Activated T-cell treated with anti-CD3 and anti-CD28 coated beads, Interleukin-2, amount 50 U/mL, for 4 hours (primary cell): ENCODE measurements around the gene TACO1. TPM values are rescaled to one million over a fixed set of nuclear protein-coding genes. Genes with fewer than 3 reads are reported as not detected.

Experiments used
- ATAC-seq, 2 donors: fragments of 200-7000 bp; cut with Tn5 transposase; one replicate each; pipeline ENCODE4 v1.10.0; 2021
- DNase-seq: peaks from one replicate; pipeline ENCODE4 v3.0.0-alpha.2; 2020
- H3K27me3 Mint-ChIP-seq: one replicate; pipeline ENCODE4 v1.8.0; 2021; ENCODE audit warnings: low read depth, mixed read lengths
- H3K36me3 Mint-ChIP-seq: one replicate; pipeline ENCODE4 v1.8.0; 2022; ENCODE audit warnings: mixed read lengths; ENCODE audit not compliant: insufficient read depth
- H3K4me1 Mint-ChIP-seq: one replicate; pipeline ENCODE4 v1.8.0; 2021; ENCODE audit warnings: low read depth, mixed read lengths
- H3K4me3 Mint-ChIP-seq: one replicate; pipeline ENCODE4 v1.8.0; 2021; ENCODE audit warnings: mild to moderate bottlenecking, moderate library complexity, mixed read lengths
- H3K9me3 Mint-ChIP-seq: one replicate; pipeline ENCODE4 v1.8.0; 2021; ENCODE audit warnings: mixed read lengths
- total RNA-seq, 3 donors: library from RNA; stranded (reverse); gene quantifications; one replicate each; pipeline ENCODE4 v1.2.1, GENCODE V29; 2021

TACO1 gene
- total RNA-seq = 10 to 100 TPM; 38.9 to 47.0 (median 40.7) TPM

DNA sequence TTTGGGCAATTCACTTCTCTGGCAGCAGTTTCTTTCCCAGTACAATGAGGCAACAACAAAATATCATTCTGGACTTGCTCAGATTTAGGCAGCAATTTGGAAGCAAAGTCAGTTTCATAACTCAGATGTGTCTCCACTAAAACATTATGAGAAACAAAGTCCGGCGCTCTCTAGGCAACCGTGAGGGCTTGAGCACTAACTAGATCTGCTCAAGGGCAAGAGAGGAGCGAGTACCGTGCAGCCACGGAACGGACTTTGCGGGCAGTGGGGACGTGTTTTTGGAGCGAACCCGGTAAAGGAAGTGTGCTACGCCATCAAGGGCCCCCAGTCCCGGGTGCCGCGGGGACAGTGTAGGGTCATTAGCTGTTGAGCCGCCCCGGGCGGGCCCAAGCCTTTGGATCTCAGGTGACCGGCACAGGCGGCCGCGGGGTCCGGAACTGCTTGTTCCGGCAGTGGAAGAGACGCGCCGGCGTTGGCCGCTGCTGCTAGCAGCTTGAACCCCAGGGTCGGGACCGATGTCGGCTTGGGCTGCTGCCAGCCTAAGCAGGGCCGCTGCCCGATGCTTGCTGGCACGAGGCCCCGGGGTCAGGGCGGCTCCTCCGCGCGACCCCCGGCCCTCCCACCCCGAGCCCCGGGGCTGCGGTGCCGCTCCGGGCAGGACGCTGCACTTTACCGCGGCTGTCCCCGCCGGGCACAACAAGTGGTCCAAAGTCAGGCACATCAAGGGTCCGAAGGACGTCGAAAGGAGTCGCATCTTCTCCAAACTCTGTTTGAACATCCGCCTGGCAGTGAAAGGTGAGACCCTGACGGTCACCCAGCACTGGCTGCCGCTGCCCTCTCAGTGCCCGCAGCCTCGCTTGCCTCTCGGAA is at the start of gene TACO1:
Gene TACO1, plus strand, starts transcription at position 327 of the 870 bp plus-strand sequence. Its CDS starts 189 bp downstream, at position 516.
- DNase-seq (peak; percentile 71), ATAC-seq (peak; percentile 91 to 94)
- Mint-ChIP-seq H3K9me3 (no peaks in the 10 kb centered on the region), H3K4me3 (peak within 1 kb of the TSS; percentile 96), H3K4me1 (peaks cover 40% of the 10 kb centered on the region), H3K27me3 (no peaks in the 10 kb centered on the region), H3K36me3 (peaks cover 13% of the 10 kb centered on the region)

DNA sequence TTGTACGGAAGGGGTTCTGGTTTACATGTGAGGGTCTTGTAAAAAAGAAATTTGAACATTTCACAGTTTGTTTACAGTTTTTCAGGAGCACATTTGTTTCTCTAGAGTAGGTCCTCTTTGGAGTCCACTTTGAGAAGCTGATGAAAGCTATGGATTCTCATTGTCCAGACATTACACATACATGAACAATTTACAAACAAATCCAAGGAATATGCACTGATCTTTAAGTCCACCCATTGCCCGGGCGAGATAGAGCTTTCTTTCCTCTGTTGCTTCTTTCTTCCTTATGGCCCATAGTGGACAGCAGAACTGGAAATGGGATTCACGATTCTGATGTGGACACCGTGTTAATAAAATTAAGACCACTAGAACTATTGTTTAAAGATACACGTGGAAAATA is 48.5 kb upstream of the TACO1 start:
- Mint-ChIP-seq H3K27me3 (no peaks in the 10 kb centered on the region), H3K9me3 (no peaks in the 10 kb centered on the region), H3K4me3 (peak overlapping the region; percentile 99), H3K4me1 (peaks cover 54% of the 10 kb centered on the region), H3K36me3 (peaks cover 12% of the 10 kb centered on the region)
- DNase-seq (no peak), ATAC-seq (no peak)

- H3K9me3 Mint-ChIP-seq = no peaks in the 10 kb centered on the region
- DNase-seq (no peak), ATAC-seq (no peak)
- H3K4me1 Mint-ChIP-seq = peaks cover 68% of the 10 kb centered on the region
- H3K36me3 Mint-ChIP-seq = peaks cover 15% of the 10 kb centered on the region
- H3K4me3 Mint-ChIP-seq = no peak overlapping the region
- H3K27me3 Mint-ChIP-seq = no peaks in the 10 kb centered on the region
Measured at GRCh38 chr17:63555500-63556156, 45.1 kb upstream of the TACO1 start.

DNA sequence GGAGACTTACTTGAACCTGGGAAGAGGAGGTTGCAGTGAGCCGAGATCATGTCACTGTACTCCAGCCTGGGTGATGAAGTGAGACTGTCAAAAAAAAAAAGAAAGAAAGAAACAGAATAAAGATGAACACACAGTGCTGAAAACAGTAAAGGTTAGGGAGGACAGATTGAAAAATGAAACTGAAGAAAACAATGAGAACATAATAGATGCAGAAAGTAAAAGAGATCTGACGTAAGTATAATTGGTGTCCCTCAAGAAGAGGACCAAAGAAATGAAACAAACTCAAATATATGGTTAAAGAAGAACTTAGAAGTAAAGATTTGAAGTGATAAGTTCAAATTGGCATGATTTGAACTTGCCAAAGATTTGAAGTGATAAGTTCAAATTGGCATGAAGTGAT is 43.3 kb upstream of the TACO1 start:
- H3K36me3 Mint-ChIP-seq = peaks cover 13% of the 10 kb centered on the region
- no peaks in the 10 kb centered on the region for H3K9me3 Mint-ChIP-seq
- DNase-seq (no peak), ATAC-seq (no peak)
- H3K27me3 Mint-ChIP-seq = no peaks in the 10 kb centered on the region
- H3K4me1 Mint-ChIP-seq = peaks cover 70% of the 10 kb centered on the region
- H3K4me3 Mint-ChIP-seq = no peak overlapping the region

- no peaks in the 10 kb centered on the region for H3K9me3 Mint-ChIP-seq
- peaks cover 11% of the 10 kb centered on the region for H3K36me3 Mint-ChIP-seq
- no peak overlapping the region for H3K4me3 Mint-ChIP-seq
- H3K27me3 Mint-ChIP-seq = no peaks in the 10 kb centered on the region
- no peak for DNase-seq
- peaks cover 66% of the 10 kb centered on the region for H3K4me1 Mint-ChIP-seq
- peak in 1 of 2 donors; percentile 41 for ATAC-seq
Measured at GRCh38 chr17:63558441-63558840, 42.3 kb upstream of the TACO1 start.

DNA sequence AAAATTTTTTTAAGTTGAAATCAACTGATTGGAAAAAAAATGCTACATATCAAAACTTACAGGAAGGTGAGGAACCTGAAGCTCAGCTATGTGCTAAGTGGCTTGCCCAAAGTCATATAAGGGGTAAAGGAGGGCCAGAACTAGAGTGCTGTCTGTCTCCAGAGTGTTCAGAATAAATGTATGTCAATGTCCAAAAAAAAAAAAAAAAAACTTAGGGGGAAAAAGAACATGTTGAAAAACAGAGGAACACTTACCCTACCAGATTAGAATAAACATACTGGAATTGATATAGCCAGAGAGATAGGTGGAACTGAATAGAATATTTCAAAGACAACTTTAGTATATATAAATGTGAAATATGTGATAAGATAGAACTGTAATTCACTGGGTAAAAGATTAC is 38.9 kb upstream of the TACO1 start:
- Mint-ChIP-seq H3K4me1 (peaks cover 49% of the 10 kb centered on the region), H3K27me3 (no peaks in the 10 kb centered on the region), H3K9me3 (no peaks in the 10 kb centered on the region), H3K36me3 (peaks cover 10% of the 10 kb centered on the region), H3K4me3 (no peak overlapping the region)
- ATAC-seq (no peak), DNase-seq (no peak)

DNA sequence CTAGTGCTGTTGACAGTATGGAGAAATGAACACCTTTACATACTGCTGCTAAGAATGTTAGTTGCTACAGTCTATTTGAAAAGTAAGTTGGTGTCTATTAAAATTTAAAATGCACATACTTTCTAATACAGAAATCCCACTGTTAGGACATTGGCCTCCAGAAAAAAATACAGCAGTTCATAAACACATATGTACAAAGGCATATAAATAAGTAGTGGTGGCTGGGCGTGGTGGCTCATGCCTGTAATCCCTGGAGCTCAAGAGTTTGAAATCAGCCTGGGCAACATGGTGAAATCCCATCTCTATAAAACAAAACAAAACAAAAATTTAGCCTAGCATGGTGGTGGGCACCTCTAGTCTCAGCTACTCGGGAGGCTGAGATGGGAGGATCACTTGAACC is 37.4 kb upstream of the TACO1 start:
- no peak overlapping the region for H3K4me3 Mint-ChIP-seq

DNA sequence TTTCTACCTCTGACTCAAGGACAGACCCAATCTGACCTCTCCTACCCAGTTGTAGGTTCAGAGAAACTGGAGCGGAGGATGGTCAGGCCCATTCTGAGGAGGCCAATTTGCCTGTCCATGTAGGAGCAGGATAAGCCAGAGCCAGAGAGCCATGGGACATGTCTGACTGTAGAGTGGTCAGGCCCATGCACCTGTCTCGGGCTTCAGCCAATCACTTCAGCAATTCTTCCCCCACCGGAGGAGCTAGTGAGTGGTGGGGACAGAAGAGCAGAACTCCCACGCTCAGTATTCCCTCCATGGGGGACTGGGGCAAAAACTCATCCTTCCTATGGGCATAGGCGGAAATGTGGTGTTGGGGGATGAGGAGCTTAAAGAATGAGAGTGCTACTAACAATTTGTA is 36.1 kb upstream of the TACO1 start:
- DNase-seq (no peak), ATAC-seq (no peak)
- Mint-ChIP-seq H3K4me3 (no peak overlapping the region), H3K4me1 (peaks cover 44% of the 10 kb centered on the region), H3K36me3 (peaks cover 2% of the 10 kb centered on the region), H3K9me3 (no peaks in the 10 kb centered on the region), H3K27me3 (no peaks in the 10 kb centered on the region)

More for the DNA sequence above, 37.4 kb upstream of the TACO1 start:
- no peak for ATAC-seq
- DNase-seq = no peak
- peaks cover 39% of the 10 kb centered on the region for H3K4me1 Mint-ChIP-seq
- no peaks in the 10 kb centered on the region for H3K9me3 Mint-ChIP-seq
- no peaks in the 10 kb centered on the region for H3K27me3 Mint-ChIP-seq
- H3K36me3 Mint-ChIP-seq = peaks cover 2% of the 10 kb centered on the region

GRCh38 chr17:63567229-63567628 is 33.5 kb upstream of the TACO1 start:
- DNase-seq (no peak), ATAC-seq (no peak)
- H3K27me3 Mint-ChIP-seq = no peaks in the 10 kb centered on the region
- H3K4me3 Mint-ChIP-seq = no peak overlapping the region
- H3K4me1 Mint-ChIP-seq = peaks cover 46% of the 10 kb centered on the region
- no peaks in the 10 kb centered on the region for H3K9me3 Mint-ChIP-seq
- H3K36me3 Mint-ChIP-seq = peaks cover 5% of the 10 kb centered on the region

DNA sequence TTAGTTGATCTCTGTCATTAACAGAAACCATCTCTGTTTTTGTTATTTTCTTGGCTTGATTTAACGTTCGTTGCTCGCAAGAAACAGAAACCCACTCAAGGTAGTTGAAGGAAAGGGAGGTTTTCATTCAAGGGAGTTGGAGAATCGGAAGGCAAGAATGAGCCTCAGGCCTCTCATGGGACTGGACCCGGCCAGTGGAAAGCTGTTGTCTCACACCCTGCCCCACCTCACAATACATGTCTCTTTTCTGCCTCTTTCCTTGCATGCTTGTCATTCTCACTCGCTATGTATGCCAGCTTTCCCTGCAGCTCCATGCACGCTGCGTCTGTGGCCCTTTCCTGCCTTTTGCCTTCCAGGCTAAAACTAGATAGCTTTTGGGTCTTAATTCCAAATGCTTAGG is 32.1 kb upstream of the TACO1 start:
- DNase-seq (no peak), ATAC-seq (no peak)
- Mint-ChIP-seq H3K9me3 (no peaks in the 10 kb centered on the region), H3K4me1 (peaks cover 41% of the 10 kb centered on the region), H3K36me3 (peaks cover 6% of the 10 kb centered on the region), H3K27me3 (no peaks in the 10 kb centered on the region), H3K4me3 (no peak overlapping the region)

DNA sequence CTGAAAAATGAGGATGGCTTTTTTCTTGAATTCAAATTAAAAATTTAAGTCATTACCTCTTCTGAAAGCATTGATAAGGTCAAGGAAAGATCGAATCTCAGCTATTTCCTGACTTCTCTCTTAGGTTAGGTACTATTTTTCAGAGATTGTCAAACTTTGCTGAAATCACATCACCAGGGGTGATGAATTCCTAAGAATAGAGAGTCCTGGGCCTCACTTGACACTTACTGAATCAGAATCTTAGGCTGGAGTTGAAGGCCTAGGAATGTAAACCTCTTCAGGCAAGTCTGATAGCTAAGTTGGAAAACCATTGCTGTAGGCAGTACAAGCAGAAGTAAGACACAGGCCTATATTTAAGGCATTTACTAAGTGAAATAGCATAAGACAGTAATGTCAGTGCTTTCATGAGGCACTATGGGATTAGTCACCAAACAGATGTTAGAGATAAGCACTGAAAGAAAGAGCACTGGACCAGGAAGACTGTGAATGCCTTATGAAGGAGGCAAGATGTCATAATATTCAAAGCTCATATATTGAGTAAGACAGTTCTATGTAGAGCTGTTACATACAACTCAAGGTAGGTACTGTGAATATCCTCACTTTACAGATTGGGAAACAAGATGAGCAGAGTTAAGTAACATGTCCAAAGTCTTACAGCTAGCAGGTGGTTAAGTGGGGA is 28.9 kb upstream of the TACO1 start:
- no peaks in the 10 kb centered on the region for H3K9me3 Mint-ChIP-seq
- H3K27me3 Mint-ChIP-seq = no peaks in the 10 kb centered on the region
- DNase-seq (no peak), ATAC-seq (peak; percentile 78 to 85)
- H3K4me1 Mint-ChIP-seq = peaks cover 36% of the 10 kb centered on the region
- H3K36me3 Mint-ChIP-seq = peaks cover 5% of the 10 kb centered on the region
- no peak overlapping the region for H3K4me3 Mint-ChIP-seq

- DNase-seq (no peak), ATAC-seq (no peak)
- Mint-ChIP-seq H3K36me3 (peaks cover 5% of the 10 kb centered on the region), H3K27me3 (no peaks in the 10 kb centered on the region), H3K9me3 (no peaks in the 10 kb centered on the region), H3K4me1 (peaks cover 36% of the 10 kb centered on the region), H3K4me3 (no peak overlapping the region)
Measured at GRCh38 chr17:63573634-63574033, 27.1 kb upstream of the TACO1 start.

GRCh38 chr17:63578027-63578768 is 22.5 kb upstream of the TACO1 start:
- Mint-ChIP-seq H3K27me3 (no peaks in the 10 kb centered on the region), H3K36me3 (peaks cover 32% of the 10 kb centered on the region), H3K4me1 (peaks cover 16% of the 10 kb centered on the region), H3K4me3 (no peak overlapping the region), H3K9me3 (no peaks in the 10 kb centered on the region)
- no peak for DNase-seq
- ATAC-seq = no peak

DNA sequence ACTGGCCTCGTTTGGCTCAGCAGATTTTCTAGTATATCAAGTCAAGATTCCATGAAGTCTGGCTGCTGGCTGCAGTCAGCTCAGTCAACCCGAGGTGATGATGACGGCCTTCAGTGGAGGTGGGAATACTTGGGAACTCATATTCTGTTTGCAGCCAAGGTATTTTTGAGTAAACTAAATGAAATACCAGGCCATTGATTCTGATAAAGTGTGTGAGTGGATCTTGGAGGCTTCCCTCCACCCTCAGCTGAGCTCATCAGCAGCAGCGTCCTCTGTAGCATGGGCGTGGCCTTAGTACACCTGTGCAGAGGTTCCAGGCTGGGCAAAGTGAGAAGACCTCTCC is 22.0 kb upstream of the TACO1 start:
- ATAC-seq (no peak), DNase-seq (no peak)
- H3K4me3 Mint-ChIP-seq = no peak overlapping the region
- no peaks in the 10 kb centered on the region for H3K9me3 Mint-ChIP-seq
- peaks cover 36% of the 10 kb centered on the region for H3K36me3 Mint-ChIP-seq
- peaks cover 15% of the 10 kb centered on the region for H3K4me1 Mint-ChIP-seq
- no peaks in the 10 kb centered on the region for H3K27me3 Mint-ChIP-seq
